G401.6 (cell line): Measurements from ENCODE around the gene FLVCR2.

Experiments used
- FAIRE-seq: peaks from 2 replicates; lab custom pipeline; 2012; peaks lifted over from hg19 to GRCh38; lab: Jason Lieb, UNC

The FLVCR2 gene

GRCh38 chr14:75558440-75558839 is 20.0 kb upstream of the FLVCR2 start:
- no peak for FAIRE-seq

DNA sequence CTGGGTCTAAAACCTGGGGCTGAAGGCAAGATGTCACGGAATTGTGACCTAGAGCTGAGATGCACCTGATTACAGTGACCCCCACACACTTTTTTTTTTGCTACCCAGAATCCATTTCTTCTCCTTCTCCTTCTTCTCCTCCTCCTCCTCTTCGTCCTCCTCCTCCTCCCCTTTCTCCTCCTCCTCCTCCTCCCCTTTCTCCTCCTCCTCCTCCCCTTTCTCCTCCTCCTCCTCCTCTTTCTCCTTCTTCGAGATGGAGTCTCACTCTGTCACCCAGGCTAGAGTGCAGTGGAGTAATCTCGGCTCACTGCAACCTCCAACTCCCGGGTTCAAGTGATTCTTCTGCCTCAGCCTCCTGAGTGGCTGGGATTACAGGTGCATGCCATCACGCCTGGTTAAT is 19.4 kb upstream of the FLVCR2 start:
- no peak for FAIRE-seq

GRCh38 chr14:75559451-75560222 is 18.8 kb upstream of the FLVCR2 start:
- FAIRE-seq, result no peak

DNA sequence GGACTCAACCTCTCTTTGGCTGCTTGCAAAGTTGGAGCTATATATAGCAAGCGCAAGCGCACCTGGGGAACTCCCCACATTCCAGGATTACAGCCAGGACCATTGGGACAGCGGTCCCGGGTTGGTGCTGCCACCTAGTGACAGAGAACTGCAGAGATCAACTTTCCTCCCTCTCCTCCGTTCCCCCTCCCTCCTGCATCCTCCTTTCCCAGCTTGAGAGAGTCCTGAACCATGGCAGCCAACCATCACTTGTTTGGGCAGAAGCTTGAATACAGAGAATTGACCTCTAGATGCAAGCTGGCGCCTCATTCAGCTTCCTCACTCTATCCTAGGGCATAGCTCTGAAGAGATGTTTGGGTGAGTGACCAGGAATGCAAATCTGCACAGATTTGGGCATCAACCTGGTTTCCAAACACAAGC is 17.4 kb upstream of the FLVCR2 start:
- FAIRE-seq, result no peak

GRCh38 chr14:75562089-75562488 is 16.3 kb upstream of the FLVCR2 start:
- FAIRE-seq, result no peak

GRCh38 chr14:75562489-75562888 is 15.9 kb upstream of the FLVCR2 start:
- no peak for FAIRE-seq

DNA sequence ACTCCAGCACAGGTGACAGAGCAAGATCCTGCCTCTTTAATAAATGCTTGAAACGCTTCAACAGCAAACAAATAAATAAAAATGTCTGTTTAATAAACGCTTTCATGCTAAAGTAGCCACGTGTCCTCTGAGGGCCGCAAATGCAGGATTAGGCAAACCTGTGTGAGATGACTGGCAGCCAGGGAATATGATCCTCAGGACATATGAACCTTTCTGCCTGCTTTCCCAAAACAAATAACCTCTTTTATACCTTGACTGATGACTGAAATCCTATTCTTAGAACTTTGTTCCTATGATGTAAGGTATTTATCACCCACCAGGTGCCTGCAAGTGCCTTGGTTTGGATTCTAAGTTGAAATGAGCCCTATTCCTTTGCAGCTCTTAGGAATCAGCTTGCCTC is 14.5 kb upstream of the FLVCR2 start:
- FAIRE-seq, result no peak

GRCh38 chr14:75565056-75565455 is 13.4 kb upstream of the FLVCR2 start:
- no peak for FAIRE-seq

- no peak for FAIRE-seq
Measured at GRCh38 chr14:75566321-75566720, 12.1 kb upstream of the FLVCR2 start.

GRCh38 chr14:75566752-75567151 is 11.7 kb upstream of the FLVCR2 start:
- FAIRE-seq, result no peak

GRCh38 chr14:75568140-75568539 is 10.3 kb upstream of the FLVCR2 start:
- no peak for FAIRE-seq

DNA sequence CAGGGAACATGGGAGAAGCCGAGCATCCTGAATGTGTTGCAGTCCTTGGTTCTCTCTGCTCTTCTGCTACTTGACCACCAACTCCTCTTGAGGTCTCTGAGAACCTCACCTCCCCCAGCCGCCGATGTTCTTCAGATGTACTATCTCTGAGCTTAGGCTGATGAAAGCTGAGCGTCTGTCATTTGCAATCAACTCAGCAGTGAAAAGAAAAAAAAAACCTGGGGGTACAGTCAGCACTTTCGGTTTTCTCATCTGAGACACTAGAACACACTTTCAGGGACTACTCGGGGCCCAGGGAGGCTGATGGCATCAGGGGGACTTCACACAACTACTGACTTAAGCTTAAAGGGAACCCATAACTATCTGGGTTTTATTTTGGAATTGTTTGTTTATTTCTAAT is 9.6 kb upstream of the FLVCR2 start:
- no peak for FAIRE-seq

- no peak for FAIRE-seq
Measured at GRCh38 chr14:75570797-75571196, 7.6 kb upstream of the FLVCR2 start.

GRCh38 chr14:75572104-75572503 is 6.3 kb upstream of the FLVCR2 start:
- no peak for FAIRE-seq

- FAIRE-seq, result no peak
Measured at GRCh38 chr14:75577090-75577489, 1.3 kb upstream of the FLVCR2 start.

GRCh38 chr14:75577729-75578101 is 705 bp upstream of the FLVCR2 start:
- FAIRE-seq, result peak; percentile 30

GRCh38 chr14:75578786-75579337 is 442 bp downstream of the FLVCR2 start:
- no peak for FAIRE-seq

DNA sequence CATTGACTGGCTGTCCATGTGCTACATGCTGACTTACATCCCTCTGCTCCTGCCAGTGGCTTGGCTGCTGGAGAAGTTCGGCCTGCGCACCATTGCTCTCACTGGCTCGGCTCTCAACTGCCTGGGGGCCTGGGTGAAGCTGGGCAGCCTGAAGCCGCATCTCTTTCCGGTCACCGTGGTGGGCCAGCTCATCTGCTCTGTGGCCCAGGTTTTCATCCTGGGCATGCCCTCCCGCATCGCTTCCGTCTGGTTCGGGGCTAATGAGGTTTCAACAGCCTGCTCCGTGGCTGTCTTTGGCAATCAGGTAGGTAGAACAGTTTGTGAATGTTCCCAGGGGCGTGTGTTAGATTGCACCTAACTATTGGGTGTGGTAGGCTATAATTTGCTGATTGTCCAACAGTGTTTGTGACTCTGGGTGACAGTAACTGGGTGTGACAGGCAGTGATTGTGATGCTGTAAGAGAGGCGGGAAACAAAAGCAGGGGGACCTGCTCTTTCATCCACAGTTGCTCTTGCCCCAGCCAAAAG is 981 bp downstream of the FLVCR2 start:
- no peak for FAIRE-seq

GRCh38 chr14:75579882-75580281 is 1.5 kb downstream of the FLVCR2 start:
- no peak for FAIRE-seq

GRCh38 chr14:75587388-75587787 is 9.0 kb downstream of the FLVCR2 start:
- FAIRE-seq, result no peak

GRCh38 chr14:75589931-75590330 is 11.5 kb downstream of the FLVCR2 start:
- FAIRE-seq, result no peak

DNA sequence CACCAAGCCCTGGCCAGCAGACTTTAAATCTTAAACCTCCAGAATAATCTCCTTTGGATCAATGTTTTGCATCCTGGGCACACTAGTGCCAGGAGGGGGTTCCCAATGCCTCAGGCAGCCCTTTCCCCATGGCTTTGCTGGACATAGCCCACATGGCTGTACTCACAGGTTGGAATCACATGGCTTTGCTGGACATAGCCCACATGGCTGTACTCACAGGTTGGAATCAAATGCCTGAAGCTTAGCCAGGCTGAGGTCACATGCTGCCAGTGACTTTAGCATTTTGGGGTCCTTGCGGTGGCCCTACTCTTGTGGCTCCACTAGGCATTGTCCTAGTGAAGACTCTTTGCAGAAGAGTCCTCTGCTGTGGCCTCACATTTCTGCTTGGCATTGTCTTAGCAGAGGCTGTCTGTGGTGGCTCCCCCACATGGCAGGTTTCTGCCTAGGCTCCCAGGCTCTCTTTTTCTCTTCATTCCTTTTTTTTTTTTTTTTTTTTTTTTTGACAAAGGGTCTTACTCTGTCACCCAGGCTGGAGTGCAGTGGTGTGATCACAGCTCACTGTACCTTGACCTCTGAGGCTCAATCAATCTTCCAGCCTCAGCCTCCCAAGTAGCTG is 13.0 kb downstream of the FLVCR2 start:
- FAIRE-seq, result no peak

- no peak for FAIRE-seq
Measured at GRCh38 chr14:75591987-75592575, 13.7 kb downstream of the FLVCR2 start.
